Muscle layer of colon (tissue), 2 donors: Measurements from ENCODE around the gene TYW3.
"Not testable (repeated sequence)": the region's sequence is repeated elsewhere in the genome, so short reads cannot be mapped to it uniquely, and the experiment has no call there.

Experiments
- H3K27ac ChIP-seq: one replicate; pipeline ENCODE4 v1.7.0; 2013; ENCODE audit warnings: low read depth, mild to moderate bottlenecking, low read length, moderate library complexity
- H3K27me3 ChIP-seq, 2 donors: one replicate each; pipeline ENCODE4 v1.7.0; 2013; ENCODE audit warnings: low read length in 2 of 2, mild to moderate bottlenecking in 2 of 2; ENCODE audit not compliant: insufficient read depth in 2 of 2, control insufficient read depth in 1 of 2
- H3K36me3 ChIP-seq: one replicate; pipeline ENCODE4 v1.7.0; 2013; ENCODE audit warnings: mild to moderate bottlenecking, low read length; ENCODE audit not compliant: insufficient read depth
- H3K4me1 ChIP-seq: one replicate; pipeline ENCODE4 v1.7.0; 2013; ENCODE audit warnings: mild to moderate bottlenecking, low read length; ENCODE audit not compliant: insufficient read depth
- H3K4me3 ChIP-seq, 2 donors: one replicate each; pipeline ENCODE4 v1.7.0; 2013; ENCODE audit warnings: low read length in 2 of 2, low read depth in 1 of 2, mild to moderate bottlenecking in 1 of 2, moderate library complexity in 1 of 2
- H3K9ac ChIP-seq: one replicate; pipeline ENCODE4 v1.7.0; 2013; ENCODE audit warnings: low read length
- H3K9me3 ChIP-seq: one replicate; pipeline ENCODE4 v1.7.0; 2013; ENCODE audit warnings: mild to moderate bottlenecking, low read length
- donor health status: abdominal sarcoma.
- donor health status: Adenocarcinoma of cecum.

TYW3 gene

DNA sequence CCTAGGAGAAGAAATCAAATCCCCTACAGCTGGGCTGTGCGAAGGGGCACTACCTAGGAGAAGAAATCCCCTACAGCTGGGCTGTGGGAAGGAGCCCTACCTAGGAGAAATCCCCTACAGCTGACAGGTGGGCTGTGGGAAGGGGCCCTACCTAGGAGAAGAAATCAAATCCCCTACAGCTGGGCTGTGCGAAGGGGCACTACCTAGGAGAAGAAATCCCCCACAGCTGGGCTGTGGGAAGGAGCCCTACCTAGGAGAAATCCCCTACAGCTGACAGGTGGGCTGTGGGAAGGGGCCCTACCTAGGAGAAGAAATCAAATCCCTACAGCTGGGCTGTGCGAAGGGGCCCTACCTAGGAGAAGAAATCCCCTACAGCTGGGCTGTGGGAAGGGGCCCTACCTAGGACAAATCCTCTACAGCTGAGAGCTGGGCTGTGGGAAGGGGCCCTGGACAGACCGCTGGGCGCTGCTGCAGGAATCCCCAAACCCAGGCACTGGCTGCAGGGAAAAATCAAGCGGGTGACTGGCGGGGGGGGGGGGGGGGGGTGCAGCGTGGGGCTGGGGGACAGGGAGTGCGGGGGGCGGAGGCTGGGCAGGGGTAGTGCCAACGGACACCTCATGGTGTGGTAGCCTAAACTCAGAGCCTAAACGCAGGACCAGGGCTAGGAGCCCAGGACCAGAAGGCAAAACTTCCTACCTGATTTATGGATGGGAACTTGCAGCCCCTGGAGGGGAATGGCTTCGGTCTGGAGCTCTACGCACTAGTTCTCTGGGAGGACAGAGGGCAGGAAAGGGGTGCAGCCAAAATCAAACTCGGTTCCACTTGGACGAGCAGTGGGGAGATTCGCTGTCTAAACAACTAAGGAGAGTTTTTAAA, 643 bp upstream of the TYW3 start:
- H3K27ac ChIP-seq: peak overlapping the region; percentile 85
- peaks cover 34% of the 10 kb centered on the region for H3K4me1 ChIP-seq
- peak overlapping the region; percentile 72 to 94 for H3K4me3 ChIP-seq

DNA sequence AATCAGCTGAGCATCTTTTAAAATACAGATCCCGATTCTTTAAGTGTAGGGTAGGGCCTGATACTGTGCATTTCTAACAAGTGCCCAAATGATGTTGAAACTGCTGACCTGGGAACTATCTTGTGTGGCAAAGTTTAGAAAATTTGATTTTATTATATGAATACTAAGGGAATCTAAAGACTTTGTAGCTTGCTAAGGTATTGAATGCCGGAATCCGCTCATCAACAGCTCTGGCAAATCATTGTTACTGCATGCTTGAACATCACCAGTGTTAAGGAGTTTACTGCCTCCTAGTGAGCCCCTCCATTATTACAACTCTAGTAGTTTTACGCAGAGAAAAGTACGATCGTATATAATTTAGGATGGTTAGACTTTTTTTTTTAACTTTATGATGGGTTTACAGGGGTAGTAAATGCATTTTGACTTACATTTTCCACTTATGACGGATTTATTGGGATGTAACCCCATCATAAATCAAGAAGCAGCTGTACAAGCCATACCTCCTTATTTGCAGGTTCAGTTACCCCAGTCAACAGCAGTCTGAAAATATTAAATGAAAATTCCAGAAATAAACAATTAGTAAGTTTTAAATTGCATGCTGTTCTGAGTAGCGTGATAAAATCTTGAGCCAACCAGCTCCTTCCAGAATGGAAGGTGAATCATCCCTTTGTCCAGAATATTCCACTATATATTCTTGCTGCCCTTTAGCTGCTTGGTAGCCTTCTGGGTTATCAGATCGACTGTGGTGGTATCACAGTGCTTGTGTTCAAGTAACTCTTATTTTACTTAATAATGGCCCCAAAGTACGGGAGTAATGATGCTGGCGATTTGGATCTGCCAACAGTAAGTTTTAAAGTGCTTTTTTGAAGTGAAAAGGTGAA, 892 bp downstream of the TYW3 start:
- H3K27me3 ChIP-seq: no peaks in the 10 kb centered on the region
- peaks cover 34% of the 10 kb centered on the region for H3K4me1 ChIP-seq
- peaks cover 14% of the 10 kb centered on the region for H3K36me3 ChIP-seq
- H3K9ac ChIP-seq: peak overlapping the region; percentile 89
- no peaks in the 10 kb centered on the region for H3K9me3 ChIP-seq
- peak overlapping the region; percentile 85 for H3K27ac ChIP-seq
- peak overlapping the region; percentile 72 to 94 for H3K4me3 ChIP-seq

More for the DNA sequence above, 643 bp upstream of the TYW3 start:
- H3K9me3 ChIP-seq, H3K36me3 ChIP-seq, H3K27me3 ChIP-seq: not testable (repeated sequence)
- peak overlapping the region; percentile 89 for H3K9ac ChIP-seq

GRCh38 chr1:74737333-74737732, 4.4 kb downstream of the TYW3 start:
- peaks cover 12% of the 10 kb centered on the region for H3K4me1 ChIP-seq
- H3K9ac ChIP-seq: no peak overlapping the region
- H3K27ac ChIP-seq: no peak overlapping the region
- H3K36me3 ChIP-seq: peaks cover 38% of the 10 kb centered on the region
- H3K27me3 ChIP-seq: no peaks in the 10 kb centered on the region
- no peak overlapping the region for H3K4me3 ChIP-seq
- no peaks in the 10 kb centered on the region for H3K9me3 ChIP-seq

GRCh38 chr1:74740307-74740980, 7.5 kb downstream of the TYW3 start:
- H3K9ac ChIP-seq, H3K4me1 ChIP-seq, H3K27me3 ChIP-seq, H3K27ac ChIP-seq, H3K9me3 ChIP-seq, H3K4me3 ChIP-seq: not testable (repeated sequence)
- H3K36me3 ChIP-seq: peaks cover 43% of the 10 kb centered on the region

- not testable (repeated sequence) for H3K9ac ChIP-seq, H3K9me3 ChIP-seq
- H3K36me3 ChIP-seq: peaks cover 39% of the 10 kb centered on the region
Observed at GRCh38 chr1:74745247-74745646, 12.3 kb downstream of the TYW3 start.

DNA sequence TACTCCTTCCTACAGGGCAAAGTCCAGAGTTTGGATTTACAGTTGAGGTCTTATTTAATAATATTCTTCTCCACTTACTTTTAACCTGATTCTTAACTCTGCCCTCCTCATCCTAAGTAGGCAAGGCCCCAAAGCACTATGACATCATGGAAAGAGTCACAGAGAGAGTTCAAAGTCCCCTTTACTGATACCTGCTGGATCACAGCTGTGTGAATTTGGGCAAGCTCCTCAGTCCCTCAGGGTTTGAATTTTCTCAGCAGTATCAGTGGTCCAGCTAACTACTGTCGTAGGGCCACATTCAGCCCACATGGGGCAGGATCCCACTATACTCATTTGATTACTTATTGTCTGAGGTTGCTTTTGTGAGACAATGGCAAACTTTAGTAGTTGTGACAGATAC, 16.0 kb downstream of the TYW3 start:
- no peak overlapping the region for H3K27ac ChIP-seq
- no peak overlapping the region for H3K9ac ChIP-seq
- no peaks in the 10 kb centered on the region for H3K27me3 ChIP-seq
- no peaks in the 10 kb centered on the region for H3K9me3 ChIP-seq
- peaks cover 38% of the 10 kb centered on the region for H3K36me3 ChIP-seq
- H3K4me1 ChIP-seq: no peaks in the 10 kb centered on the region
- H3K4me3 ChIP-seq: no peak overlapping the region

More at GRCh38 chr1:74745247-74745646, 12.3 kb downstream of the TYW3 start:
- H3K4me3 ChIP-seq, H3K4me1 ChIP-seq, H3K27ac ChIP-seq, H3K27me3 ChIP-seq: not testable (repeated sequence)

- Histone ChIP-seq H3K27me3 (no peaks in the 10 kb centered on the region), H3K36me3 (peaks cover 56% of the 10 kb centered on the region), H3K9ac (no peak overlapping the region), H3K4me1 (no peaks in the 10 kb centered on the region), H3K4me3 (no peak overlapping the region), H3K27ac (no peak overlapping the region), H3K9me3 (no peaks in the 10 kb centered on the region)
Observed at GRCh38 chr1:74753104-74753503, 20.2 kb downstream of the TYW3 start.

GRCh38 chr1:74755475-74755874, 22.5 kb downstream of the TYW3 start:
- no peak overlapping the region for H3K27ac ChIP-seq
- H3K27me3 ChIP-seq: no peaks in the 10 kb centered on the region
- peaks cover 49% of the 10 kb centered on the region for H3K36me3 ChIP-seq
- H3K9ac ChIP-seq: no peak overlapping the region
- H3K9me3 ChIP-seq: no peaks in the 10 kb centered on the region
- H3K4me1 ChIP-seq: no peaks in the 10 kb centered on the region
- H3K4me3 ChIP-seq: no peak overlapping the region

DNA sequence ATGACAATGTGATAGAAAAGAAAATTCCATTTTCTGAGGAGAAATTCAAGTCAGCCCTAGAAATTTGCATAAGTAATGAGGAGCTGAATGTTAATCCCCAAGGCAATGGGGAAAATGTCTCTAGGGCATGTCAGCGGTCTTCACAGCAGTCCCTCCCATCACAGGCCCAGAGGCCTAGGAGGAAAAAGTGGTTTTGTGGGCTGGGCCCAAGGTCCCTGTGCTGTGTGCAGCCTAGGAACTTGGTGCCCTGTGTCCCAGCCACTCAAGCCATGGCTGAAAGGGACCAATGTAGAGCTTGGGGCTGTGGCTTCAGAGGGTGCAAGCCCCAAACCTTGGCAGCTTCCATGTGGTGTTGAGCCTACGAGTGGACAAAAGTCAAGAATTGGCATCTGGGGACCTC, 23.7 kb downstream of the TYW3 start:
- H3K4me1 ChIP-seq, H3K27me3 ChIP-seq, H3K9me3 ChIP-seq, H3K4me3 ChIP-seq, H3K27ac ChIP-seq, H3K9ac ChIP-seq: not testable (repeated sequence)
- H3K36me3 ChIP-seq: peaks cover 48% of the 10 kb centered on the region

DNA sequence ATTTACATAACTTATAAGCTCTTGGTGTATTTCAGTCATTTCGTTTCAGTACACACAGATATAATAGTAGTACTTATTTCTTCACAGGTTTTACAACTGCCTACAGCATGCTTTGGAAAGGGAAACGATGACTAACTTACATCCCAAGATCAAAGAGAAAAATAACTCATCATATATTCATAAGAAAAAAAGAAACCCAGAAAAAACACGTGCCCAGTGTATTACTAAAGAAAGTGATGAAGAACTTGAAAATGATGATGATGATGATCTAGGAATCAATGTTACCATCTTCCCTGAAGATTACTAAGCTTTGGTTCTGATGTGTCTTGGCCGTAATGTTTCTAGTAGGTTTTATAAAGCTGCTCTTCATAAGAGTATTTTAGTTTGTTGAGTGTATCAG, 30.9 kb downstream of the TYW3 start:
- Histone ChIP-seq H3K36me3 (peaks cover 28% of the 10 kb centered on the region), H3K4me3 (no peak overlapping the region), H3K27ac (no peak overlapping the region), H3K9me3 (no peaks in the 10 kb centered on the region), H3K9ac (no peak overlapping the region), H3K4me1 (no peaks in the 10 kb centered on the region), H3K27me3 (no peaks in the 10 kb centered on the region)

DNA sequence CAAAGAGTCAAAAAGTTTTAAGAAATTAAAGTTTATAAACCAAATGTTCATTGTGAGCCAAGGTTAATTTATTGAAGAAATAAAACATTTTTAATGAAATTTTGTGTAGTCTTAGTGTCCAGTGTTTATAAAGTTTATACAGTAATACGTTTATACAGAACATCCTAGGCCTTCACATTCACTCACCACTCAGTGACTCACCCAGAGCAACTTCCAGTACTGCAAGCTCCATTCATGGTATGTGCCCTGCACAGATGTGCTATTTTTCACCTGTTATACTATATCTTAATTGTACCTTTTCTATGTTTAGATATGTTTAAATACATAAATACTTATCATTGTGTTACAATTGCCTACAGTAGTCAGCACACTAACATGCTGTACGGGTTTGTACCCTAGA, 33.6 kb downstream of the TYW3 start:
- H3K9me3 ChIP-seq: no peaks in the 10 kb centered on the region
- H3K27ac ChIP-seq: no peak overlapping the region
- H3K36me3 ChIP-seq: peaks cover 14% of the 10 kb centered on the region
- no peaks in the 10 kb centered on the region for H3K27me3 ChIP-seq
- H3K4me3 ChIP-seq: no peak overlapping the region
- no peak overlapping the region for H3K9ac ChIP-seq
- H3K4me1 ChIP-seq: no peaks in the 10 kb centered on the region
